ENCODE data around the gene OR11G2. TPM values are rescaled to one million over a fixed set of nuclear protein-coding genes. Genes with fewer than 3 reads are reported as not detected.
"Not testable (repeated sequence)": the region's sequence is repeated elsewhere in the genome, so short reads cannot be mapped to it uniquely, and the experiment has no call there.

The OR11G2 gene
- total RNA-seq, 2 donors from 2014 or later: not detected

GRCh38 chr14:20204721-20205120 lies 14.0 kb downstream of the OR11G2 start:
- DNase-seq (ENCODE audit: low spot score): no peak
- no peak for TF ChIP-seq CTCF (IDR thresholded peaks at IDR 0.05)
- no peaks in the 10 kb centered on the region for H3K9me3 ChIP-seq
- no peak overlapping the region for H3K27ac ChIP-seq
- no peaks in the 10 kb centered on the region for H3K4me1 ChIP-seq
- H3K27me3 ChIP-seq: no peaks in the 10 kb centered on the region
- no peaks in the 10 kb centered on the region for H3K36me3 ChIP-seq
- no peak overlapping the region for H3K4me3 ChIP-seq

GRCh38 chr14:20209595-20209994 lies 18.9 kb downstream of the OR11G2 start:
- no peak overlapping the region for H3K27ac ChIP-seq

GRCh38 chr14:20212406-20212805 lies 21.7 kb downstream of the OR11G2 start:
- H3K9me3 ChIP-seq: peaks cover 0 to 15% of the 10 kb centered on the region in 2 donors
- H3K27ac ChIP-seq; DNase-seq (ENCODE audit: low spot score); H3K36me3 ChIP-seq; H3K27me3 ChIP-seq; H3K4me1 ChIP-seq; H3K4me3 ChIP-seq: not testable (repeated sequence)

More at GRCh38 chr14:20209595-20209994, 18.9 kb downstream of the OR11G2 start:
- Histone ChIP-seq H3K36me3 (no peaks in the 10 kb centered on the region), H3K4me3 (no peak overlapping the region), H3K9me3 (peaks cover 0 to 7% of the 10 kb centered on the region in 2 donors), H3K4me1 (no peaks in the 10 kb centered on the region), H3K27me3 (no peaks in the 10 kb centered on the region)
- no peak for DNase-seq (ENCODE audit: low spot score)
- TF ChIP-seq CTCF (IDR thresholded peaks at IDR 0.05): no peak

- Histone ChIP-seq H3K36me3 (no peaks in the 10 kb centered on the region), H3K4me1 (no peaks in the 10 kb centered on the region), H3K27ac (no peak overlapping the region), H3K9me3 (peaks cover 0 to 15% of the 10 kb centered on the region in 2 donors), H3K4me3 (no peak overlapping the region), H3K27me3 (no peaks in the 10 kb centered on the region)
- no peak for DNase-seq (ENCODE audit: low spot score)
- TF ChIP-seq CTCF (IDR thresholded peaks at IDR 0.05): no peak
These were observed 24.5 kb downstream of the OR11G2 start for GRCh38 chr14:20215196-20215595.

- Histone ChIP-seq H3K9me3 (peaks cover 0 to 13% of the 10 kb centered on the region in 2 donors), H3K27me3 (no peaks in the 10 kb centered on the region), H3K36me3 (no peaks in the 10 kb centered on the region), H3K27ac (no peak overlapping the region), H3K4me1 (no peaks in the 10 kb centered on the region), H3K4me3 (no peak overlapping the region)
- no peak for DNase-seq (ENCODE audit: low spot score)
- no peak for TF ChIP-seq CTCF (IDR thresholded peaks at IDR 0.05)
These were observed 28.3 kb downstream of the OR11G2 start for GRCh38 chr14:20219033-20219432.

- no peak for DNase-seq (ENCODE audit: low spot score)
- Histone ChIP-seq H3K4me1 (no peaks in the 10 kb centered on the region), H3K9me3 (no peaks in the 10 kb centered on the region), H3K27ac (no peak within 1 kb of the TSS), H3K27me3 (no peaks in the 10 kb centered on the region), H3K4me3 (no peak within 1 kb of the TSS), H3K36me3 (no peaks in the 10 kb centered on the region)
- no peak for TF ChIP-seq CTCF (IDR thresholded peaks at IDR 0.05)
These were observed 32.7 kb downstream of the OR11G2 start, which contains the start of gene OR11H6 for GRCh38 chr14:20223410-20223809. TSS of gene OR11H6 (plus strand) at chr14:20223710. CDS start at chr14:20223710, 0 bp downstream.

Data from right atrium auricular region (tissue), 2 donors.